IMR-90 (cell line): ENCODE data around the gene DEFB121. TPM values are rescaled to one million over a fixed set of nuclear protein-coding genes. Genes with fewer than 3 reads are reported as not detected.

ENCODE experiments used
- ATAC-seq: fragments of 200-7000 bp; cut with Tn5 transposase; 2 replicates; pipeline ENCODE4 v1.9.1; 2020; ENCODE audit warnings: low read depth, mild to moderate bottlenecking, moderate library complexity
- BruUV-seq: library from RNA; stranded (reverse); fragments of 400-500 nt; replicated peaks from 2 replicates; lab custom pipeline; 2021; lab: Mats Ljungman, UMichigan
- CTCF ChIA-PET: fragments of 300-600 bp; formaldehyde crosslinking; extraction: SDS; loops from one replicate; lab custom pipeline; 2021; ENCODE audit warnings: antibody characterized with exemption; lab: Yijun Ruan, JAX
- POLR2A ChIA-PET: fragments of 300-600 bp; sonication (Branson Sonifier 250); formaldehyde crosslinking; loops from one replicate; lab custom pipeline; 2022; ENCODE audit warnings: antibody characterized with exemption; ENCODE audit not compliant: unreplicated experiment; lab: Charles Lee
- DNase-seq: peaks from one replicate; pipeline ENCODE4 v3.0.0; 2013
- H2AFZ ChIP-seq: replicated peaks from 2 replicates; pipeline ENCODE3; 2013; ENCODE audit warnings: low read length, mild to moderate bottlenecking; ENCODE audit not compliant: poor library complexity
- H2AK5ac ChIP-seq: 2 replicates; pipeline ENCODE4 v1.6.1; 2013; ENCODE audit warnings: low read depth, low read length, inconsistent platforms
- H2AK9ac ChIP-seq: replicated peaks from 2 replicates; pipeline ENCODE3; 2013; ENCODE audit warnings: mild to moderate bottlenecking, low read depth, low read length, moderate library complexity; ENCODE audit not compliant: poor library complexity
- H2BK120ac ChIP-seq: 2 replicates; pipeline ENCODE4 v1.6.1; 2013; ENCODE audit warnings: low read depth, low read length, inconsistent platforms
- H2BK15ac ChIP-seq: 3 replicates; pipeline ENCODE4 v1.6.1; 2013; ENCODE audit warnings: low read depth, low read length, inconsistent platforms
- H2BK20ac ChIP-seq: 2 replicates; pipeline ENCODE4 v1.6.1; 2013; ENCODE audit warnings: low read depth, mild to moderate bottlenecking, inconsistent platforms, low read length, moderate library complexity
- H2BK5ac ChIP-seq: 2 replicates; pipeline ENCODE4 v1.6.1; 2013; ENCODE audit warnings: mild to moderate bottlenecking, low read depth, low read length, inconsistent platforms; ENCODE audit not compliant: poor library complexity, severe bottlenecking
- H3K14ac ChIP-seq: replicated peaks from 2 replicates; pipeline ENCODE4 v1.6.1; 2013; ENCODE audit warnings: low read depth, low read length, inconsistent platforms
- H3K18ac ChIP-seq: 2 replicates; pipeline ENCODE4 v1.6.1; 2013; ENCODE audit warnings: low read depth, low read length, control low read depth
- H3K23ac ChIP-seq: 2 replicates; pipeline ENCODE4 v1.6.1; 2013; ENCODE audit warnings: low read depth, low read length, inconsistent platforms
- H3K27ac ChIP-seq: 2 replicates; pipeline ENCODE4 v1.5.1; 2013; ENCODE audit warnings: mild to moderate bottlenecking, control low read depth, low read length; ENCODE audit not compliant: insufficient read depth
- H3K27me3 ChIP-seq: 2 replicates; pipeline ENCODE4 v1.6.1; 2013; ENCODE audit warnings: low read length; ENCODE audit not compliant: control insufficient read depth, insufficient read depth
- H3K36me3 ChIP-seq: 2 replicates; pipeline ENCODE4 v1.6.1; 2013; ENCODE audit warnings: low read length, mixed read lengths; ENCODE audit not compliant: control insufficient read depth, insufficient read depth
- H3K4ac ChIP-seq: 2 replicates; pipeline ENCODE4 v1.6.1; 2013; ENCODE audit warnings: low read depth, low read length, inconsistent platforms
- H3K4me1 ChIP-seq: 2 replicates; pipeline ENCODE4 v1.6.1; 2013; ENCODE audit warnings: low read length, mixed read lengths; ENCODE audit not compliant: control insufficient read depth, insufficient read depth
- H3K4me2 ChIP-seq: 2 replicates; pipeline ENCODE4 v1.6.1; 2013; ENCODE audit warnings: low read depth, mild to moderate bottlenecking, control low read depth, low read length, moderate library complexity
- H3K4me3 ChIP-seq: 2 replicates; pipeline ENCODE4 v1.5.1; 2013; ENCODE audit warnings: low read depth, mild to moderate bottlenecking, control low read depth, low read length, moderate library complexity; ENCODE audit not compliant: insufficient read depth
- H3K56ac ChIP-seq: 2 replicates; pipeline ENCODE4 v1.6.1; 2013; ENCODE audit warnings: low read length, inconsistent platforms; ENCODE audit not compliant: insufficient read depth; ENCODE audit errors: extremely low read depth
- H3K79me1 ChIP-seq, 2 experiments: 2 replicates each; pipeline ENCODE4 v1.6.1; 2013; ENCODE audit warnings: low read length in 2 of 2, inconsistent platforms in 1 of 2, low read depth in 1 of 2
- H3K9ac ChIP-seq: 2 replicates; pipeline ENCODE4 v1.6.1; 2013; ENCODE audit warnings: low read depth, low read length, control low read depth
- H3K9me1 ChIP-seq: 2 replicates; pipeline ENCODE4 v1.6.1; 2013; ENCODE audit warnings: low read length, inconsistent platforms; ENCODE audit not compliant: insufficient read depth
- H3K9me3 ChIP-seq: 2 replicates; pipeline ENCODE4 v1.6.1; 2013; ENCODE audit warnings: low read length; ENCODE audit not compliant: control insufficient read depth, insufficient read depth
- H4K20me1 ChIP-seq: 2 replicates; pipeline ENCODE4 v1.6.1; 2013; ENCODE audit warnings: low read length, inconsistent platforms; ENCODE audit not compliant: insufficient read depth
- H4K5ac ChIP-seq: 2 replicates; pipeline ENCODE4 v1.6.1; 2013; ENCODE audit warnings: mild to moderate bottlenecking, low read depth, low read length, control low read depth
- H4K8ac ChIP-seq, 2 experiments: 2 replicates each; pipeline ENCODE4 v1.6.1; 2013; ENCODE audit warnings: low read depth in 2 of 2, low read length in 2 of 2, control low read depth in 1 of 2, inconsistent platforms in 1 of 2
- H4K91ac ChIP-seq: 2 replicates; pipeline ENCODE4 v1.6.1; 2013; ENCODE audit warnings: low read depth, low read length, inconsistent platforms; ENCODE audit not compliant: insufficient read depth
- CEBPB ChIP-seq: IDR thresholded peaks from 2 replicates; pipeline ENCODE4 v1.6.1; 2012; ENCODE audit warnings: low read depth, low read length, improper control_type of control experiment
- CHD1 ChIP-seq: IDR thresholded peaks from 2 replicates; pipeline ENCODE4 v1.6.1; 2012; ENCODE audit warnings: low read depth, low read length, improper control_type of control experiment
- FOS ChIP-seq: fragments of 150-350 bp; IDR thresholded peaks from 2 replicates; pipeline ENCODE4 v1.6.1; 2016; ENCODE audit warnings: low read depth, low read length
- MXI1 ChIP-seq: IDR thresholded peaks from 2 replicates; pipeline ENCODE4 v1.6.1; 2012; ENCODE audit warnings: low read depth, mild to moderate bottlenecking, low read length, moderate library complexity, borderline replicate concordance
- NFE2L2 ChIP-seq: fragments of 150-350 bp; IDR thresholded peaks from 2 replicates; pipeline ENCODE4 v1.6.1; 2016; ENCODE audit warnings: low read depth, mild to moderate bottlenecking, low read length
- POLR2A ChIP-seq: IDR thresholded peaks from 2 replicates; pipeline ENCODE4 v1.6.1; 2012; ENCODE audit warnings: mild to moderate bottlenecking, low read depth, low read length
- RFX5 ChIP-seq: IDR thresholded peaks from 2 replicates; pipeline ENCODE4 v1.8.0; 2012; ENCODE audit warnings: low read depth, mild to moderate bottlenecking, low read length, moderate library complexity
- SMC3 ChIP-seq: fragments of 150-350 bp; IDR thresholded peaks from 2 replicates; pipeline ENCODE4 v1.6.1; 2016; ENCODE audit warnings: low read depth, mild to moderate bottlenecking, antibody characterized with exemption, low read length, moderate library complexity
- WGBS, 2 experiments: methylation state at CpG; one replicate each; pipeline versions ENCODE4 v1.1.5 to v1.1.7; 2013; ENCODE audit warnings: missing lambda C conversion rate in 2 of 2; ENCODE audit not compliant: insufficient read length in 1 of 2; ENCODE audit errors: extremely low coverage in 2 of 2; 5-methylcytosine and 5-hydroxymethylcytosine counted together
- dilution Hi-C: fragments of 300-500 bp; cut with HindIII; formaldehyde crosslinking; loops from one replicate; pipeline ENCODE4 v1.14.3; 2018; ENCODE audit warnings: low sequenced_read_pairs; ENCODE audit not compliant: unreplicated experiment
- in situ Hi-C: fragments of 300-500 bp; cut with MboI; formaldehyde crosslinking; loops from 3 replicates; pipeline ENCODE4 v1.14.3; 2019; ENCODE audit warnings: low sequenced_read_pairs, inconsistent platforms, mixed read lengths
- intact Hi-C: fragments of 100-400 bp; cut with micrococcal nuclease; formaldehyde crosslinking; loops from 2 replicates; pipeline ENCODE4 v1.10.0; 2022
- polyA plus RNA-seq, 3 experiments: library from polyadenylated mRNA; depleted of rRNA; stranded (reverse); fragments of >200 nt; gene quantifications; 2 replicates each; pipeline ENCODE4 v1.2.3, GENCODE V29; 2012; ENCODE audit warnings: low replicate concordance in 1 of 3
- total RNA-seq: library from RNA; depleted of rRNA; stranded (reverse); fragments of >200 nt; gene quantifications from 2 replicates; pipeline ENCODE4 v1.2.3, GENCODE V29; 2012
- TF ChIP-seq, protein P1 (sequence below): conservative IDR thresholded peaks from 2 replicates; pipeline ENCODE4 v1.5.1; 2012; ENCODE audit warnings: mild to moderate bottlenecking, low read depth, low read length, improper control_type of control experiment
- TF ChIP-seq, protein P2 (sequence below): fragments of 150-350 bp; IDR thresholded peaks from 2 replicates; pipeline ENCODE4 v1.6.1; 2017; ENCODE audit warnings: mild to moderate bottlenecking, antibody characterized with exemption, low read length, low read depth

The DEFB121 gene
- total and polyA plus RNA-seq, 2 of the 4 experiments (the other 2 are of a cell fraction) = not detected

DNA sequence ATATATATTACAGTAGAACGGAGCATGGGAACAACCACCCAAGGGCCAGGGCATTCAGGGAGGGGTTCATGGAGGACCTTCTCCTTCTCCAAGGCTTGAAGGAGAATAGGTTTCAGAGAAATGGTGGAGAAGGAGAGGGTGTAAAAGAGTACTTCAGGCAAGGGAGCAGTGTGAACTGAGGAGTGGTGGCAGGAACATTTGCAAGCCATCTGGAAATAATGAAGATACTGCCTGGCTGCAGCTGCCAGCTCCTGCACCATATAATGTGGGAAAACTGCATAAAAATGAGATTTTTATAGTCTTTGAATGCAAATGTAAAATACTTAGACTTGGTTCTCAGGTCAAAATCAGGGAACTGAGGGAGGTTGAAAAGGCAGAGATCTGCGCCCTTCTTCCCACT lies 9.6 kb upstream of the DEFB121 start:
- Histone ChIP-seq H3K36me3 (no peaks in the 10 kb centered on the region), H2BK5ac (no peak overlapping the region), H2BK120ac (no peak overlapping the region), H4K8ac (no peak overlapping the region), H2AFZ (no peak overlapping the region), H4K20me1 (no peaks in the 10 kb centered on the region), H3K23ac (no peak overlapping the region), H3K4me2 (no peak overlapping the region), H3K9me1 (no peaks in the 10 kb centered on the region), H2AK9ac (no peak overlapping the region), H3K56ac (no peak overlapping the region), H3K4ac (no peak overlapping the region), H2BK15ac (no peak overlapping the region), H2BK20ac (no peak overlapping the region), H3K4me3 (no peak overlapping the region), H2AK5ac (no peak overlapping the region), H3K4me1 (no peaks in the 10 kb centered on the region), H3K18ac (no peak overlapping the region), H3K27ac (no peak overlapping the region), H4K5ac (no peak overlapping the region), H4K91ac (no peak overlapping the region), H3K27me3 (no peaks in the 10 kb centered on the region), H3K79me1 (no peaks in the 10 kb centered on the region), H3K9ac (no peak overlapping the region), H3K14ac (no peak overlapping the region), H3K9me3 (no peaks in the 10 kb centered on the region)
- WGBS, 2 experiments = no CpG with 5 or more reads among the region's 2 CpGs
- TF ChIP-seq NFE2L2 (no peak), MXI1 (no peak), SMC3 (no peak), POLR2A (no peak), FOS (no peak), RFX5 (no peak), CEBPB (no peak), CHD1 (no peak)
- TF ChIP-seq, protein P1, sequence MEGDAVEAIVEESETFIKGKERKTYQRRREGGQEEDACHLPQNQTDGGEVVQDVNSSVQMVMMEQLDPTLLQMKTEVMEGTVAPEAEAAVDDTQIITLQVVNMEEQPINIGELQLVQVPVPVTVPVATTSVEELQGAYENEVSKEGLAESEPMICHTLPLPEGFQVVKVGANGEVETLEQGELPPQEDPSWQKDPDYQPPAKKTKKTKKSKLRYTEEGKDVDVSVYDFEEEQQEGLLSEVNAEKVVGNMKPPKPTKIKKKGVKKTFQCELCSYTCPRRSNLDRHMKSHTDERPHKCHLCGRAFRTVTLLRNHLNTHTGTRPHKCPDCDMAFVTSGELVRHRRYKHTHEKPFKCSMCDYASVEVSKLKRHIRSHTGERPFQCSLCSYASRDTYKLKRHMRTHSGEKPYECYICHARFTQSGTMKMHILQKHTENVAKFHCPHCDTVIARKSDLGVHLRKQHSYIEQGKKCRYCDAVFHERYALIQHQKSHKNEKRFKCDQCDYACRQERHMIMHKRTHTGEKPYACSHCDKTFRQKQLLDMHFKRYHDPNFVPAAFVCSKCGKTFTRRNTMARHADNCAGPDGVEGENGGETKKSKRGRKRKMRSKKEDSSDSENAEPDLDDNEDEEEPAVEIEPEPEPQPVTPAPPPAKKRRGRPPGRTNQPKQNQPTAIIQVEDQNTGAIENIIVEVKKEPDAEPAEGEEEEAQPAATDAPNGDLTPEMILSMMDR = no peak
- TF ChIP-seq, protein P2, sequence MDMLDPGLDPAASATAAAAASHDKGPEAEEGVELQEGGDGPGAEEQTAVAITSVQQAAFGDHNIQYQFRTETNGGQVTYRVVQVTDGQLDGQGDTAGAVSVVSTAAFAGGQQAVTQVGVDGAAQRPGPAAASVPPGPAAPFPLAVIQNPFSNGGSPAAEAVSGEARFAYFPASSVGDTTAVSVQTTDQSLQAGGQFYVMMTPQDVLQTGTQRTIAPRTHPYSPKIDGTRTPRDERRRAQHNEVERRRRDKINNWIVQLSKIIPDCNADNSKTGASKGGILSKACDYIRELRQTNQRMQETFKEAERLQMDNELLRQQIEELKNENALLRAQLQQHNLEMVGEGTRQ = no peak
- no peak for DNase-seq
- CTCF ChIA-PET = no interaction called here
- ATAC-seq = no peak
- BruUV-seq = no TSS peak
- dilution Hi-C loops (no loop called here), intact Hi-C loops (no loop called here), in situ Hi-C loops (no loop called here)
- POLR2A ChIA-PET = no interaction called here
